Measurements from ENCODE around the gene SORCS1. TPM values are rescaled to one million over a fixed set of nuclear protein-coding genes. Genes with fewer than 3 reads are reported as not detected.

Gene SORCS1
- polyA plus RNA-seq, 1 donor, result 6.5 TPM

DNA sequence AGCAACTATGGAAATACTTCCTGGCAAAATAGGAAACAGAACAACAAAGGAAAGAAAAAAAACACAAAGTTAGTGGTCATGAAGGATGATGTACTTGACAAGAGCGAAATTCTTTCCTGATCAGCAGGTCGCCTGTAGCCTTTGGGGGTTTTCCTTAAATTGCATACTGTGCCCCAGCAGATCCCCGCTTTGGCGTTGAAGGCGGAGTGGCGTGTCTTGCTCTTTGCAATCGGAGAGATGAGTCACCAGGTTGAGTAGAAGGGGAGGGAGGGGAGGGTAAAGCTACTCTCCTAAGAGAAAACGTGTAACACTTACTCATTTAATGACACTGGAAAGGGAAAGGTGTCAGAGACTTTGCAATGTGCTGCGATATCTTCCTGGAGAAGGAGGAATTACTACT lies 587.2 kb downstream of the SORCS1 start:
- DNase-seq, result no peak
- WGBS (ENCODE audit: insufficient coverage, low lambda C conversion rate), result 57% methylated on average over 3 of the region's 9 CpGs
- H3K4me1 ChIP-seq (ENCODE audit: control insufficient read depth, insufficient read depth, low read length), result no peaks in the 10 kb centered on the region
- no peaks in the 10 kb centered on the region for H3K9me3 ChIP-seq (ENCODE audit: control insufficient read depth, low read depth, low read length)
- no peaks in the 10 kb centered on the region for H3K27me3 ChIP-seq (ENCODE audit: control insufficient read depth, insufficient read depth, low read length)
- no peaks in the 10 kb centered on the region for H3K36me3 ChIP-seq (ENCODE audit: control insufficient read depth, insufficient read depth, low read length)
- no peak overlapping the region for H3K27ac ChIP-seq (ENCODE audit: low read length)
- H3K4me3 ChIP-seq (ENCODE audit: low read length), result no peak overlapping the region

GRCh38 chr10:106576534-106576933 lies 588.0 kb downstream of the SORCS1 start:
- no CpG with 5 or more reads among the region's 4 CpGs for WGBS (ENCODE audit: insufficient coverage, low lambda C conversion rate)
- no peak for DNase-seq

GRCh38 chr10:106573106-106573505 lies 591.4 kb downstream of the SORCS1 start:
- no peak overlapping the region for H3K4me3 ChIP-seq (ENCODE audit: low read length)
- H3K4me1 ChIP-seq (ENCODE audit: control insufficient read depth, insufficient read depth, low read length), result no peaks in the 10 kb centered on the region
- no peak for DNase-seq
- H3K9me3 ChIP-seq (ENCODE audit: control insufficient read depth, low read depth, low read length), result no peaks in the 10 kb centered on the region
- no peaks in the 10 kb centered on the region for H3K36me3 ChIP-seq (ENCODE audit: control insufficient read depth, insufficient read depth, low read length)
- 63% methylated on average over 1 of the region's 5 CpGs for WGBS (ENCODE audit: insufficient coverage, low lambda C conversion rate)
- no peak overlapping the region for H3K27ac ChIP-seq (ENCODE audit: low read length)
- no peaks in the 10 kb centered on the region for H3K27me3 ChIP-seq (ENCODE audit: control insufficient read depth, insufficient read depth, low read length)

More at GRCh38 chr10:106576534-106576933, 588.0 kb downstream of the SORCS1 start:
- Histone ChIP-seq H3K4me3 (ENCODE audit: low read length) (no peak overlapping the region), H3K36me3 (ENCODE audit: control insufficient read depth, insufficient read depth, low read length) (no peaks in the 10 kb centered on the region), H3K27me3 (ENCODE audit: control insufficient read depth, insufficient read depth, low read length) (no peaks in the 10 kb centered on the region), H3K9me3 (ENCODE audit: control insufficient read depth, low read depth, low read length) (no peaks in the 10 kb centered on the region), H3K27ac (ENCODE audit: low read length) (no peak overlapping the region), H3K4me1 (ENCODE audit: control insufficient read depth, insufficient read depth, low read length) (no peaks in the 10 kb centered on the region)

GRCh38 chr10:106571192-106571946 lies 593.1 kb downstream of the SORCS1 start:
- Histone ChIP-seq H3K9me3 (ENCODE audit: control insufficient read depth, low read depth, low read length) (no peaks in the 10 kb centered on the region), H3K27ac (ENCODE audit: low read length) (no peak overlapping the region), H3K27me3 (ENCODE audit: control insufficient read depth, insufficient read depth, low read length) (no peaks in the 10 kb centered on the region), H3K4me1 (ENCODE audit: control insufficient read depth, insufficient read depth, low read length) (no peaks in the 10 kb centered on the region), H3K4me3 (ENCODE audit: low read length) (no peak overlapping the region), H3K36me3 (ENCODE audit: control insufficient read depth, insufficient read depth, low read length) (no peaks in the 10 kb centered on the region)
- WGBS (ENCODE audit: insufficient coverage, low lambda C conversion rate), result 57% methylated on average over 2 of the region's 5 CpGs
- DNase-seq, result no peak

- Histone ChIP-seq H3K27me3 (ENCODE audit: control insufficient read depth, insufficient read depth, low read length) (no peaks in the 10 kb centered on the region), H3K36me3 (ENCODE audit: control insufficient read depth, insufficient read depth, low read length) (no peaks in the 10 kb centered on the region), H3K4me1 (ENCODE audit: control insufficient read depth, insufficient read depth, low read length) (no peaks in the 10 kb centered on the region), H3K27ac (ENCODE audit: low read length) (no peak overlapping the region), H3K9me3 (ENCODE audit: control insufficient read depth, low read depth, low read length) (no peaks in the 10 kb centered on the region), H3K4me3 (ENCODE audit: low read length) (no peak overlapping the region)
- WGBS (ENCODE audit: insufficient coverage, low lambda C conversion rate), result 80% methylated on average over 3 of the region's 5 CpGs
- DNase-seq, result no peak
Observed at GRCh38 chr10:106570268-106570667, 594.2 kb downstream of the SORCS1 start.

DNA sequence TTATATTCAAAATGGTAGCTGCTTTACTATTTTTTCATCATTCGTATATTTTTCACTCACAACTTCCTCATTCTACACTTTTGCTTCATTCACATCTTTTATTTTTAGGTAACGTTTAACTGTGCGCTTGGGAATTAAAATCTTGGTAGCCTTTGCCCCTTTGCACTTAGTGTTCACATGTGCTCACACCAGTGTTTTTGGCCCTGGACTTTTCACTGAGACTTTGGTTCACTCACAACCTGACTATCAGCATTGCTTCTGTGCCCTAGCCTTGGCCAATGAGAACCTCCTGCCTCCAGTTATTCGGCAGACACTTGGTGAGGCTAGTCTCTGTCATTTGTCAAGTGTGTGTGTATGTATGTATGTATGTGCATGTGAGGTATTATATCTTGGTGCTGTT lies 596.9 kb downstream of the SORCS1 start:
- 93% methylated on average over 3 of the region's 4 CpGs for WGBS (ENCODE audit: insufficient coverage, low lambda C conversion rate)
- Histone ChIP-seq H3K9me3 (ENCODE audit: control insufficient read depth, low read depth, low read length) (no peaks in the 10 kb centered on the region), H3K36me3 (ENCODE audit: control insufficient read depth, insufficient read depth, low read length) (no peaks in the 10 kb centered on the region), H3K4me3 (ENCODE audit: low read length) (no peak overlapping the region), H3K27ac (ENCODE audit: low read length) (no peak overlapping the region), H3K27me3 (ENCODE audit: control insufficient read depth, insufficient read depth, low read length) (no peaks in the 10 kb centered on the region), H3K4me1 (ENCODE audit: control insufficient read depth, insufficient read depth, low read length) (no peaks in the 10 kb centered on the region)
- DNase-seq, result no peak

GRCh38 chr10:106566873-106567272 lies 597.6 kb downstream of the SORCS1 start:
- Histone ChIP-seq H3K27me3 (ENCODE audit: control insufficient read depth, insufficient read depth, low read length) (no peaks in the 10 kb centered on the region), H3K4me3 (ENCODE audit: low read length) (no peak overlapping the region), H3K27ac (ENCODE audit: low read length) (no peak overlapping the region), H3K9me3 (ENCODE audit: control insufficient read depth, low read depth, low read length) (no peaks in the 10 kb centered on the region), H3K36me3 (ENCODE audit: control insufficient read depth, insufficient read depth, low read length) (no peaks in the 10 kb centered on the region), H3K4me1 (ENCODE audit: control insufficient read depth, insufficient read depth, low read length) (no peaks in the 10 kb centered on the region)
- DNase-seq, result peak in 1 of 2 donors; percentile 11
- no CpG with 5 or more reads among the region's 3 CpGs for WGBS (ENCODE audit: insufficient coverage, low lambda C conversion rate)

DNA sequence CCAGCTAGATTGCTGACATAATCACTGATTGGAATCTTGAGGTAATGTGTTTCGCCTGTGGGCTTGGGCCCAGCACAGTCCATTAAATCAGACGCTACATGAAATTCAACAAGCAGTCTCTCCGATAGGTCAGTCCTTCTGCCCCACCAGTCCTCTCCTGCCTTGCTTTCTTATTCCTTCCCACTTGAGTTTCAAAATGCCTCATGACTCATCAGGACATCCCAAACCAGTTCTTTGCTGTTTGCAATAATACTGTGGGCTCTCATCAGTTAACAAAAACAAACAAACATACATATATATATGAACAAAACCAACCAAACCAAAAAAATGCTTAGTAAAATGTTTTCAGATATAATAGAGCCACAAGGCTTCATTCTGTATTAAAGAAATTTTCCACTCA lies 599.0 kb downstream of the SORCS1 start:
- Histone ChIP-seq H3K9me3 (ENCODE audit: control insufficient read depth, low read depth, low read length) (no peaks in the 10 kb centered on the region), H3K27ac (ENCODE audit: low read length) (no peak overlapping the region), H3K36me3 (ENCODE audit: control insufficient read depth, insufficient read depth, low read length) (no peaks in the 10 kb centered on the region), H3K4me3 (ENCODE audit: low read length) (no peak overlapping the region), H3K4me1 (ENCODE audit: control insufficient read depth, insufficient read depth, low read length) (no peaks in the 10 kb centered on the region), H3K27me3 (ENCODE audit: control insufficient read depth, insufficient read depth, low read length) (no peaks in the 10 kb centered on the region)
- no peak for DNase-seq
- no CpG with 5 or more reads among the region's 3 CpGs for WGBS (ENCODE audit: insufficient coverage, low lambda C conversion rate)

GRCh38 chr10:106563384-106563783 lies 601.1 kb downstream of the SORCS1 start:
- WGBS (ENCODE audit: insufficient coverage, low lambda C conversion rate), result 50% methylated on average over 1 of the region's 3 CpGs

DNA sequence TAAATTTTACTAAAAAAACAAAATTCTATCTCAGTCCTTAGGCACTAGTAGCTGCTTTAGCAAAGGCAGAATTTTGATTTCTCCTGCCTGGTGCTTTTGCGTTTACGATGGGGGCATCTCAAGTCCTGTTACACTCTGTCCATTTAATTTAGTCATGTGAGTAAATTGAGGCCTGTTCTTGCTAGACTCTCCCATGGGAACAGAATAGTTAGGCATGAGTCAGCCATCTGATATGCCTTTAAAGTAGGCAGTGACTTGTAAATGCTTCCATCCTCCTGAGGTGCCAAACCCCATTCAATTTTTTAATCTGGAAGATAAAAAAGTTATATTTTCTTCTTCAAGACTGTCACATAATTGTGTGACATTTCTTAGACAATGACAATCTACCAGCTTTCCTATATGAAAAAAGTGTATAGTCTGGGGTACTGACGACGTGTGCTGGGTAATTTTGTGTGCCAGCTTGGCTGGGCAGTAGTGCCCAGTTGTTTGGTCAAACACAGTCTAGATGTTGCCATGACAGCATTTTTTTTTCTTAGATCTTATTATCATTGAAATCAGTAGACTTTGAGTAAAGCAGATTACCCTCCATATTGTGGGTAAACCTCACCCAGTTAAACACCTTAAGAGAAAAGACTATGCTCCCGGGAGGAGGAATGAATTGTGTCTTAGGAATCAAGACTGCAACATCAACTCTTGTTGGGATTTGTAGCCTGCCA lies 603.4 kb downstream of the SORCS1 start:
- no peak for DNase-seq
- no peaks in the 10 kb centered on the region for H3K36me3 ChIP-seq (ENCODE audit: control insufficient read depth, insufficient read depth, low read length)
- no peaks in the 10 kb centered on the region for H3K27me3 ChIP-seq (ENCODE audit: control insufficient read depth, insufficient read depth, low read length)
- no peak overlapping the region for H3K4me3 ChIP-seq (ENCODE audit: low read length)
- no peaks in the 10 kb centered on the region for H3K4me1 ChIP-seq (ENCODE audit: control insufficient read depth, insufficient read depth, low read length)
- no peaks in the 10 kb centered on the region for H3K9me3 ChIP-seq (ENCODE audit: control insufficient read depth, low read depth, low read length)
- no peak overlapping the region for H3K27ac ChIP-seq (ENCODE audit: low read length)
- 100% methylated on average over 1 of the region's 5 CpGs for WGBS (ENCODE audit: insufficient coverage, low lambda C conversion rate)

More at GRCh38 chr10:106563384-106563783, 601.1 kb downstream of the SORCS1 start:
- H3K9me3 ChIP-seq (ENCODE audit: control insufficient read depth, low read depth, low read length), result no peaks in the 10 kb centered on the region
- H3K27me3 ChIP-seq (ENCODE audit: control insufficient read depth, insufficient read depth, low read length), result no peaks in the 10 kb centered on the region
- H3K4me1 ChIP-seq (ENCODE audit: control insufficient read depth, insufficient read depth, low read length), result no peaks in the 10 kb centered on the region
- no peak for DNase-seq
- H3K36me3 ChIP-seq (ENCODE audit: control insufficient read depth, insufficient read depth, low read length), result no peaks in the 10 kb centered on the region
- H3K4me3 ChIP-seq (ENCODE audit: low read length), result no peak overlapping the region
- H3K27ac ChIP-seq (ENCODE audit: low read length), result no peak overlapping the region
